Mesendoderm (in vitro differentiated cells): Measurements from ENCODE around the gene ATP8A2.

Source experiments
- DNase-seq: peaks from one replicate; pipeline ENCODE4 v3.0.0; 2013
- H2AK5ac ChIP-seq: 2 replicates; pipeline ENCODE4 v1.6.1; 2013; ENCODE audit warnings: low read length, inconsistent platforms
- H2BK120ac ChIP-seq: 2 replicates; pipeline ENCODE4 v1.6.1; 2013; ENCODE audit warnings: low read depth, mild to moderate bottlenecking, low read length, moderate library complexity, mixed read lengths
- H2BK15ac ChIP-seq: replicated peaks from 2 replicates; pipeline ENCODE4 v1.6.1; 2013; ENCODE audit warnings: low read depth, mild to moderate bottlenecking, moderate library complexity
- H2BK5ac ChIP-seq: 2 replicates; pipeline ENCODE4 v1.6.1; 2013; ENCODE audit warnings: low read length, inconsistent platforms
- H3K18ac ChIP-seq: 2 replicates; pipeline ENCODE4 v1.6.1; 2013; ENCODE audit warnings: mild to moderate bottlenecking, low read length, mixed read lengths
- H3K23ac ChIP-seq: one replicate; pipeline ENCODE4 v1.6.1; 2013; ENCODE audit warnings: low read length
- H3K27ac ChIP-seq: 2 replicates; pipeline ENCODE4 v1.5.1; 2013; ENCODE audit warnings: low read depth, mild to moderate bottlenecking, inconsistent platforms, low read length, moderate library complexity
- H3K27me3 ChIP-seq: 2 replicates; pipeline ENCODE4 v1.6.1; 2013; ENCODE audit warnings: low read length, control low read depth, mild to moderate bottlenecking, inconsistent platforms; ENCODE audit not compliant: insufficient read depth, poor library complexity
- H3K36me3 ChIP-seq: 2 replicates; pipeline ENCODE4 v1.6.1; 2013; ENCODE audit warnings: low read length, inconsistent platforms; ENCODE audit not compliant: control insufficient read depth, insufficient read depth
- H3K4ac ChIP-seq: one replicate; pipeline ENCODE4 v1.6.1; 2013; ENCODE audit warnings: low read depth, mild to moderate bottlenecking, low read length, moderate library complexity
- H3K4me1 ChIP-seq: 2 replicates; pipeline ENCODE4 v1.6.1; 2013; ENCODE audit warnings: low read depth, low read length, inconsistent platforms; ENCODE audit not compliant: control insufficient read depth
- H3K4me2 ChIP-seq: 2 replicates; pipeline ENCODE4 v1.6.1; 2013; ENCODE audit warnings: low read length
- H3K4me3 ChIP-seq: 2 replicates; pipeline ENCODE4 v1.5.1; 2013; ENCODE audit warnings: mild to moderate bottlenecking, low read length
- H3K56ac ChIP-seq: one replicate; pipeline ENCODE4 v1.6.1; 2013; ENCODE audit warnings: low read length
- H3K79me1 ChIP-seq: 2 replicates; pipeline ENCODE4 v1.6.1; 2013; ENCODE audit warnings: low read length, inconsistent platforms
- H3K79me2 ChIP-seq: 2 replicates; pipeline ENCODE4 v1.6.1; 2013; ENCODE audit warnings: mild to moderate bottlenecking, low read length; ENCODE audit not compliant: control insufficient read depth, insufficient read depth
- H3K9ac ChIP-seq: 2 replicates; pipeline ENCODE4 v1.6.1; 2013; ENCODE audit warnings: low read length, inconsistent platforms
- H4K5ac ChIP-seq: one replicate; pipeline ENCODE4 v1.6.1; 2013; ENCODE audit warnings: low read length
- H4K8ac ChIP-seq: one replicate; pipeline ENCODE4 v1.6.1; 2013; ENCODE audit warnings: low read depth, mild to moderate bottlenecking, control low read depth, low read length, moderate library complexity
- WGBS: extraction: QIAGEN DNeasy Blood & Tissue Kit; methylation state at CpG from one replicate; pipeline ENCODE4 v1.1.7; 2013; ENCODE audit warnings: low lambda C conversion rate, missing lambda C conversion rate; ENCODE audit not compliant: insufficient coverage; ENCODE audit errors: extremely low coverage; 5-methylcytosine and 5-hydroxymethylcytosine counted together

The ATP8A2 gene

DNA sequence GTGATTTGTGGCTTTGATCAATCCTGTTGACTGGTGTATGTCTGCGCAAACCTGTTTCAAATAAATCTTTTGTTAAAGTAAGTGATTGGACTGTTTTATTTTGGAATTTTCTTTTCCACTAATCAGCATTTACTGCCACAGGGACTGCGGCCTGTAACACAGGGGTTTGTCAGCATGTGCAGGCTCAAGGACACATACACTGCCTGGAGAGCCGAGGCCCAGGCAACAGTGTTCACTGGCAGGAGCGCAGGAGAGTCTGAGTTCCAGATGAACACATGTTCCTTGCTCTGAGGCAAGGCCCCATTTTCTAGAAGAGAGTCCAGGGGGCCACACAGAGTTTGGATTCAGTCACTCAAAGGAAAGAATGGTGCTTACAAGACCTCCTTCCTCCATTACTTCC is 654.0 kb downstream of the ATP8A2 start:
- Histone ChIP-seq H4K5ac (no peak overlapping the region), H3K79me2 (no peaks in the 10 kb centered on the region), H3K27me3 (no peaks in the 10 kb centered on the region), H3K36me3 (no peaks in the 10 kb centered on the region), H2BK120ac (no peak overlapping the region), H3K23ac (no peak overlapping the region), H3K9ac (no peak overlapping the region), H4K8ac (no peak overlapping the region), H2AK5ac (no peak overlapping the region), H2BK15ac (no peak overlapping the region), H3K56ac (no peak overlapping the region), H2BK5ac (no peak overlapping the region), H3K4ac (no peak overlapping the region), H3K18ac (no peak overlapping the region), H3K27ac (no peak overlapping the region), H3K4me1 (no peaks in the 10 kb centered on the region), H3K4me2 (no peak overlapping the region), H3K79me1 (no peaks in the 10 kb centered on the region), H3K4me3 (no peak overlapping the region)
- no CpG with 5 or more reads among the region's 4 CpGs for WGBS
- no peak for DNase-seq

DNA sequence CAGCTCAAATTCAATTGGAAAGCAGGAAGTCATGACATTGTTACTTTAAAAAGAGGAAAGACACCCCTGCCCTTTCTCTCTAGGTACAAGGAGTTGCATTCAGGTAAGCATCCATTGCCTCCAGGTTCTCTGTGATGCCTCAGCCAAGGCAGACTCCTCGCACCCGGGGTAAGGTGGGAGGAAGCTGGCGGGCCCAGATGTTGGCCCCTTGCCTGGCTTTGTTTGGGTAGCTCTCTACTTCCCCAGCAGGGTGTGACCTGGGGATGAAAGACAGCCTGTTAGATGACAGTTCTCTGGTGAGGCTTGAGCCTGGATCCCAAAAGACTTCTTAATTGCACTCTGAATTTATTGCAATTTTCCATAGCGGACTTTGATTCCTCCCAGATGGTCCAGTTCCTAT is 654.4 kb downstream of the ATP8A2 start:
- Histone ChIP-seq H3K27me3 (no peaks in the 10 kb centered on the region), H3K36me3 (no peaks in the 10 kb centered on the region), H3K4ac (no peak overlapping the region), H3K4me3 (no peak overlapping the region), H3K56ac (no peak overlapping the region), H4K5ac (no peak overlapping the region), H2BK15ac (no peak overlapping the region), H4K8ac (no peak overlapping the region), H3K4me1 (no peaks in the 10 kb centered on the region), H2BK5ac (no peak overlapping the region), H3K23ac (no peak overlapping the region), H3K79me2 (no peaks in the 10 kb centered on the region), H3K27ac (no peak overlapping the region), H3K79me1 (no peaks in the 10 kb centered on the region), H3K18ac (no peak overlapping the region), H3K4me2 (no peak overlapping the region), H2AK5ac (no peak overlapping the region), H3K9ac (no peak overlapping the region), H2BK120ac (no peak overlapping the region)
- WGBS = no CpG with 5 or more reads among the region's 4 CpGs
- DNase-seq = no peak

DNA sequence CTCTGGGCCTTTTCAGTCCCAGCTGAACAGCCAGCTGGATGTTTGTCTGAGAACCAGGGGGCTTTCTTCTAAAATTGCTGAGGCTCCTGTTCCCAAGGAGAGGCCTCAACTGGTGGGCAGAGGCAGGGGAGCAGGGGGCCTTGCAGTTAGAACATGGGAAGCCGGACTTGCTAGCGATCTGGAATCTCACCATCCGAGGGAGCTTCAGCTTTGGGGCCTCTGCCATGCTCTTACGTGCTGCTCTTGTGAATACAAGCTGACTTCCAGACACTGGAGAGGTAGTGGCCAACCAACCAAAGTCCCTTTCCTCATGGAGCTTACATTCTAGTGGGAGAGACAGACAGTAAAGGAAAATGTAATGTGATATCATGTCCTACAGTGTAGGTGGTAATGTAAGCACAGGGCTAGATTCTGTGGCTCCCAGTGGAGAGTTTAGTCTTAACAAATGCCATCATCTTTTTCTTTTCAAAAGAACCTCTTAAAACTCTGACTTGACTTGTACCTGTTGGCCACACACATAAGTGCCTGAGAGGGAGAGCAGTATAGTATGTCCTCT is 657.9 kb downstream of the ATP8A2 start:
- DNase-seq = no peak
- no peak overlapping the region for H2BK120ac ChIP-seq
- no peak overlapping the region for H3K4me3 ChIP-seq
- H2BK5ac ChIP-seq = no peak overlapping the region
- no peaks in the 10 kb centered on the region for H3K79me2 ChIP-seq
- no peak overlapping the region for H4K5ac ChIP-seq
- no peak overlapping the region for H4K8ac ChIP-seq
- no peak overlapping the region for H3K4me2 ChIP-seq
- H3K4ac ChIP-seq = no peak overlapping the region
- no peak overlapping the region for H3K56ac ChIP-seq
- no peak overlapping the region for H3K23ac ChIP-seq
- no peak overlapping the region for H2BK15ac ChIP-seq
- no peaks in the 10 kb centered on the region for H3K36me3 ChIP-seq
- H3K18ac ChIP-seq = no peak overlapping the region
- no CpG with 5 or more reads among the region's 4 CpGs for WGBS
- H2AK5ac ChIP-seq = no peak overlapping the region
- H3K79me1 ChIP-seq = no peaks in the 10 kb centered on the region
- H3K27ac ChIP-seq = no peak overlapping the region
- H3K4me1 ChIP-seq = no peaks in the 10 kb centered on the region
- H3K9ac ChIP-seq = no peak overlapping the region
- H3K27me3 ChIP-seq = no peaks in the 10 kb centered on the region

DNA sequence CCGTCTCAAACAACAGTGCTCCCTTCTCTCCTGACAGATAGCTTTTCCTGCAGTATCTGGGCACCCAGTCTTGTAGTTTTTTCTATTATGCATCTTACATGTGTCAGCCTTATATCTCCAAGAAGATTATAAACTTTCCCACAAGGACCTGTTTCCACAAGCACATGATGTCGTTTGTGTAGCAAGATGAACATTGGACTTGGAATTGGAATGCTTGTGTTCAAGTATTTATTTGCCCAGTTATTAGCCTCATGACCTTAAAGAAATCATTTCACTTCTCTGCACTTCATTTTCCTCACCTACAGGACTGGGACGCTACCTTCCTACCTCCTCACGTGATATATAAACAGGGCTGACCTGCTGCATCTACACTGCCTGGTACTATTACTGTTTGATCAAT is 658.6 kb downstream of the ATP8A2 start:
- Histone ChIP-seq H3K4me3 (no peak overlapping the region), H2BK15ac (no peak overlapping the region), H3K23ac (no peak overlapping the region), H4K5ac (no peak overlapping the region), H3K56ac (no peak overlapping the region), H2AK5ac (no peak overlapping the region), H3K9ac (no peak overlapping the region), H3K79me1 (no peaks in the 10 kb centered on the region), H2BK5ac (no peak overlapping the region), H3K27me3 (no peaks in the 10 kb centered on the region), H3K79me2 (no peaks in the 10 kb centered on the region), H3K4me1 (no peaks in the 10 kb centered on the region), H3K18ac (no peak overlapping the region), H2BK120ac (no peak overlapping the region), H3K4me2 (no peak overlapping the region), H3K4ac (no peak overlapping the region), H4K8ac (no peak overlapping the region), H3K36me3 (no peaks in the 10 kb centered on the region), H3K27ac (no peak overlapping the region)
- WGBS = no CpG with 5 or more reads among the region's 4 CpGs
- no peak for DNase-seq

DNA sequence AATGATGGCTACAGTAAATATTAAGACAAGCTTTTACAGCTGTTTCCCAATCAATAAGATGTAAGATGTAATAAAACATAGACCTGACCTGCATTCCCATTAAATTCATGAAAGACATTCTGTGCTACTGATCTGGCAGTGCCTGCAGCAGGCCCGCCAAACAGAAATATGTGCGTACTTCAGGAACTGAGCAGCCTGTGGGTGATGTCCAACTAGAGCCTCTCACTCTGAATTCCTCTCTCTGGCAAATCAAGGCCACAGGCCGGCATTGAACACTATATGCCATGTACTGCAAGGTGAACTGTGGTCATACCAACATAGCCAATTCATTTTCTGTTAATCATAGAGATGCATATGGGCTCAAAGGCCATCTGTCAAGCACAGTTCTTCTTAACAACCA is 662.2 kb downstream of the ATP8A2 start:
- Histone ChIP-seq H4K8ac (no peak overlapping the region), H3K4me3 (no peak overlapping the region), H3K56ac (no peak overlapping the region), H3K4ac (no peak overlapping the region), H3K79me2 (no peaks in the 10 kb centered on the region), H3K27ac (no peak overlapping the region), H2AK5ac (no peak overlapping the region), H2BK5ac (no peak overlapping the region), H3K4me2 (no peak overlapping the region), H2BK15ac (no peak overlapping the region), H3K27me3 (no peaks in the 10 kb centered on the region), H3K36me3 (no peaks in the 10 kb centered on the region), H3K4me1 (no peaks in the 10 kb centered on the region), H3K9ac (no peak overlapping the region), H3K18ac (no peak overlapping the region), H3K23ac (no peak overlapping the region), H3K79me1 (no peaks in the 10 kb centered on the region), H4K5ac (no peak overlapping the region), H2BK120ac (no peak overlapping the region)
- no CpG with 5 or more reads among the region's 3 CpGs for WGBS
- no peak for DNase-seq

DNA sequence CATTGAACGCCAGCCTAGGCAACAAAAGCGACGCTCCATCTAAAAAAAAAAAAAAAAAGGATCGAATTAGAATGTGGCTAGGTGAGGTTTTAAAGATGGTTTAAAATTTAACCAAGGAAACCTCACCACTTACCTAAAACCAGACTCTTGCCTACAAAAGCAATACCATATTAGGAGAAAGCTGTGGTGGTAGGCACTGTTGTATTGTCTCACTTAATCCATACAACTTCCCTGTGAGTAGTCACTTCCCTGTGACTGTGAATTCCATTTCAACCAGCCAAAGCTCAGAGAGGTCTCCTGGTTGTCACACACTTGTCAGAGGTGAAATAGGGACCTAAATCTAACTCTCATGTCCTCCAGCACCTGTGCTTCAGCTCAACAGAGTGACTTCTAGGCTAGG is 664.6 kb downstream of the ATP8A2 start:
- no peaks in the 10 kb centered on the region for H3K27me3 ChIP-seq
- no peak overlapping the region for H4K8ac ChIP-seq
- no peak overlapping the region for H3K9ac ChIP-seq
- no peaks in the 10 kb centered on the region for H3K79me2 ChIP-seq
- H2BK5ac ChIP-seq = no peak overlapping the region
- no peak overlapping the region for H3K4me2 ChIP-seq
- H3K79me1 ChIP-seq = no peaks in the 10 kb centered on the region
- WGBS = no CpG with 5 or more reads among the region's 4 CpGs
- no peak overlapping the region for H2BK120ac ChIP-seq
- no peak overlapping the region for H3K18ac ChIP-seq
- H3K36me3 ChIP-seq = no peaks in the 10 kb centered on the region
- H3K4me3 ChIP-seq = no peak overlapping the region
- no peaks in the 10 kb centered on the region for H3K4me1 ChIP-seq
- H4K5ac ChIP-seq = no peak overlapping the region
- no peak overlapping the region for H2AK5ac ChIP-seq
- H2BK15ac ChIP-seq = no peak overlapping the region
- no peak overlapping the region for H3K27ac ChIP-seq
- no peak for DNase-seq
- no peak overlapping the region for H3K23ac ChIP-seq
- H3K56ac ChIP-seq = no peak overlapping the region
- no peak overlapping the region for H3K4ac ChIP-seq
